ENCODE measurements around the gene FAM50B. TPM values are rescaled to one million over a fixed set of nuclear protein-coding genes. Genes with fewer than 3 reads are reported as not detected.

FAM50B gene
- total and polyA plus RNA-seq, 2 of the 13 experiments (the other 11 are each of a cell fraction or from before 2014, with no cell fraction given): 0.05 TPM; not detected in 1

DNA sequence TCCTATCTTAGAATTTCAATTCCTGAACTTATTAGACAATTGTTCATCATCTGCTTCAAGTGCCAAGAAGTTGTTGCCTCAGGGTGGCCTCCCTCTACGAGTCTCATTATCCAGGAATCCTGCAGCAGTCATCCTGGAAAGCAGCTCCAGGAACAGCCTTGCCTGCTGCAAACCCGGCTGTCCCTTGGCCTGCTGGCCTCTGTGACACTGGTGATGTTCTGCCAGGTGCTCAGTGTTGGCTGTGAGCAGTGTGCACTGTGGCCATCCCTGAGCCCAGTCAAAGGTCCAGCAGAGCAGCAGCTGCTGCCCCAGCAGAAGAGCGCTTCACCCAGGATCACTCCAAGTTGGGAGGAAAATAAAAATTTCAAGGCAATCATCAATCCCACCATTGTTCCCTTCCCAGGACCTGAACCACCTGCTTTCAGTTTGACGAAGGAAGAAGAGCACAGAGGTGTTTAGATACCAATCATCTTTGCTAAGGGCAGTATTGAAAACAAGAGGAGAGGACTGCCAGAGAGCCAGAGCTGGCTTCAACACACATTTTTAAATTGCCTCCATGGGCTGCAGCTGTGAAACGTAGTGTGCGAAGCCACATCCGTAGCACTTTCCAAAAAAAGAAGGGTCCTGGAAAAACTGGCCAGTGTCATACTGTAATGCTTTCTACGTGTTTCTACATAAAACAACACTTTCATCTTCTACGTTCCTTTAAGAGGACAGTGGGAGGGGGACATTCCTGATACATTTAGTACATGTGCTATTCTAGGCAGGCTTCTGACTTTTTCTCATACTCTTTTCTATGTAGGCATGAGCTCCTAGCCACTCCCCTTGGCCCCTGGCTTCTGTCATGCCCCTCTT is 7.2 kb upstream of the FAM50B start:
- no peaks in the 10 kb centered on the region for H3K27me3 ChIP-seq (ENCODE audit: control insufficient read depth in 1 of 2, insufficient read depth in 2 of 2, low read length in 2 of 2)
- in situ Hi-C loops (cut with HindIII; ENCODE audit: extremely low pct_ligation_motif_present, low pct_unique_long_range_greater_than_20kb) (no loop called here), intact Hi-C loops (cut with micrococcal nuclease; ENCODE audit: unreplicated experiment) (loop anchor here (2.0 kb wide), 3 partner anchors 35 to 91 kb away; no protein-coding TSS in a partner anchor)
- H3K4me2 ChIP-seq (ENCODE audit: low read depth, low read length): peak overlapping the region; percentile 88
- peaks cover 61% of the 10 kb centered on the region for H3K4me1 ChIP-seq (ENCODE audit: insufficient read depth, low read length)
- H3K4me3 ChIP-seq (replicated peaks in 1 of 3; ENCODE audit: insufficient read depth in 1 of 3, low read depth in 2 of 3, low read length in 3 of 3): no peak overlapping the region; a peak in 1 of 6 replicates
- peak overlapping the region; percentile 80; the same call in 1 of the 2 replicates for H3K9ac ChIP-seq (ENCODE audit: insufficient read depth, low read depth, low read length)
- H3K79me2 ChIP-seq (ENCODE audit: insufficient read depth, low read length): no peaks in the 10 kb centered on the region
- BruUV-seq (replicated peaks): no TSS peak
- ATAC-seq: peak; percentile 55
- POLR2A ChIA-PET: interaction anchor here (0.9 to 3.5 kb wide), 21 partner anchors 16 to 462 kb away, joined by 3 to 49 read pairs (median 11); partner anchors contain the start of gene PXDC1
- CTCF ChIA-PET (ENCODE audit: low intra/inter-chr PET ratio, low total read pairs): no interaction called here
- H4K20me1 ChIP-seq (ENCODE audit: insufficient read depth, low read length): no peaks in the 10 kb centered on the region
- H3K9me3 ChIP-seq (ENCODE audit: low read length): no peaks in the 10 kb centered on the region
- no peaks in the 10 kb centered on the region for H3K36me3 ChIP-seq (replicated peaks in 1 of 2; ENCODE audit: control insufficient read depth in 1 of 2, insufficient read depth in 2 of 2, low read length in 2 of 2)
- WGBS (ENCODE audit: low lambda C conversion rate): 72% methylated on average over 9 of the region's 9 CpGs
- H3K27ac ChIP-seq (ENCODE audit: extremely low read length, insufficient read depth, low read length): peak overlapping the region; percentile 97
- no peak for FAIRE-seq
- DNase-seq (ENCODE audit: low spot score): peak; percentile 30
- no peak overlapping the region for H2AFZ ChIP-seq (ENCODE audit: low read length)
- no peak for TF ChIP-seq MIXL1 (CRISPR knock-in tag; IDR thresholded peaks at IDR 0.05)
- no peak for TF ChIP-seq KDM2A (CRISPR knock-in tag; IDR thresholded peaks at IDR 0.05; ENCODE audit: borderline replicate concordance, low read depth)
- TF ChIP-seq GTF2F1 (IDR thresholded peaks at IDR 0.05; ENCODE audit: low read length): no peak
- TF ChIP-seq, protein P1, sequence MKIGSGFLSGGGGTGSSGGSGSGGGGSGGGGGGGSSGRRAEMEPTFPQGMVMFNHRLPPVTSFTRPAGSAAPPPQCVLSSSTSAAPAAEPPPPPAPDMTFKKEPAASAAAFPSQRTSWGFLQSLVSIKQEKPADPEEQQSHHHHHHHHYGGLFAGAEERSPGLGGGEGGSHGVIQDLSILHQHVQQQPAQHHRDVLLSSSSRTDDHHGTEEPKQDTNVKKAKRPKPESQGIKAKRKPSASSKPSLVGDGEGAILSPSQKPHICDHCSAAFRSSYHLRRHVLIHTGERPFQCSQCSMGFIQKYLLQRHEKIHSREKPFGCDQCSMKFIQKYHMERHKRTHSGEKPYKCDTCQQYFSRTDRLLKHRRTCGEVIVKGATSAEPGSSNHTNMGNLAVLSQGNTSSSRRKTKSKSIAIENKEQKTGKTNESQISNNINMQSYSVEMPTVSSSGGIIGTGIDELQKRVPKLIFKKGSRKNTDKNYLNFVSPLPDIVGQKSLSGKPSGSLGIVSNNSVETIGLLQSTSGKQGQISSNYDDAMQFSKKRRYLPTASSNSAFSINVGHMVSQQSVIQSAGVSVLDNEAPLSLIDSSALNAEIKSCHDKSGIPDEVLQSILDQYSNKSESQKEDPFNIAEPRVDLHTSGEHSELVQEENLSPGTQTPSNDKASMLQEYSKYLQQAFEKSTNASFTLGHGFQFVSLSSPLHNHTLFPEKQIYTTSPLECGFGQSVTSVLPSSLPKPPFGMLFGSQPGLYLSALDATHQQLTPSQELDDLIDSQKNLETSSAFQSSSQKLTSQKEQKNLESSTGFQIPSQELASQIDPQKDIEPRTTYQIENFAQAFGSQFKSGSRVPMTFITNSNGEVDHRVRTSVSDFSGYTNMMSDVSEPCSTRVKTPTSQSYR (CRISPR knock-in tag; IDR thresholded peaks at IDR 0.05; ENCODE audit: borderline replicate concordance): no peak
- TF ChIP-seq CCAR2 (optimal IDR thresholded peaks at IDR 0.05; ENCODE audit: low read depth, low read length): no peak
- no peak for TF ChIP-seq KLF13 (CRISPR knock-in tag; IDR thresholded peaks at IDR 0.05)
- TF ChIP-seq, protein P2, sequence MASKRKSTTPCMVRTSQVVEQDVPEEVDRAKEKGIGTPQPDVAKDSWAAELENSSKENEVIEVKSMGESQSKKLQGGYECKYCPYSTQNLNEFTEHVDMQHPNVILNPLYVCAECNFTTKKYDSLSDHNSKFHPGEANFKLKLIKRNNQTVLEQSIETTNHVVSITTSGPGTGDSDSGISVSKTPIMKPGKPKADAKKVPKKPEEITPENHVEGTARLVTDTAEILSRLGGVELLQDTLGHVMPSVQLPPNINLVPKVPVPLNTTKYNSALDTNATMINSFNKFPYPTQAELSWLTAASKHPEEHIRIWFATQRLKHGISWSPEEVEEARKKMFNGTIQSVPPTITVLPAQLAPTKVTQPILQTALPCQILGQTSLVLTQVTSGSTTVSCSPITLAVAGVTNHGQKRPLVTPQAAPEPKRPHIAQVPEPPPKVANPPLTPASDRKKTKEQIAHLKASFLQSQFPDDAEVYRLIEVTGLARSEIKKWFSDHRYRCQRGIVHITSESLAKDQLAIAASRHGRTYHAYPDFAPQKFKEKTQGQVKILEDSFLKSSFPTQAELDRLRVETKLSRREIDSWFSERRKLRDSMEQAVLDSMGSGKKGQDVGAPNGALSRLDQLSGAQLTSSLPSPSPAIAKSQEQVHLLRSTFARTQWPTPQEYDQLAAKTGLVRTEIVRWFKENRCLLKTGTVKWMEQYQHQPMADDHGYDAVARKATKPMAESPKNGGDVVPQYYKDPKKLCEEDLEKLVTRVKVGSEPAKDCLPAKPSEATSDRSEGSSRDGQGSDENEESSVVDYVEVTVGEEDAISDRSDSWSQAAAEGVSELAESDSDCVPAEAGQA (IDR thresholded peaks at IDR 0.05; ENCODE audit: low read depth): 0 out of 2 replicates have a peak, but pooled peaks have one; percentile 3
- TF ChIP-seq, protein P2 (CRISPR knock-in tag; IDR thresholded peaks at IDR 0.05; ENCODE audit: borderline replicate concordance): no peak
- TF ChIP-seq, protein P3, sequence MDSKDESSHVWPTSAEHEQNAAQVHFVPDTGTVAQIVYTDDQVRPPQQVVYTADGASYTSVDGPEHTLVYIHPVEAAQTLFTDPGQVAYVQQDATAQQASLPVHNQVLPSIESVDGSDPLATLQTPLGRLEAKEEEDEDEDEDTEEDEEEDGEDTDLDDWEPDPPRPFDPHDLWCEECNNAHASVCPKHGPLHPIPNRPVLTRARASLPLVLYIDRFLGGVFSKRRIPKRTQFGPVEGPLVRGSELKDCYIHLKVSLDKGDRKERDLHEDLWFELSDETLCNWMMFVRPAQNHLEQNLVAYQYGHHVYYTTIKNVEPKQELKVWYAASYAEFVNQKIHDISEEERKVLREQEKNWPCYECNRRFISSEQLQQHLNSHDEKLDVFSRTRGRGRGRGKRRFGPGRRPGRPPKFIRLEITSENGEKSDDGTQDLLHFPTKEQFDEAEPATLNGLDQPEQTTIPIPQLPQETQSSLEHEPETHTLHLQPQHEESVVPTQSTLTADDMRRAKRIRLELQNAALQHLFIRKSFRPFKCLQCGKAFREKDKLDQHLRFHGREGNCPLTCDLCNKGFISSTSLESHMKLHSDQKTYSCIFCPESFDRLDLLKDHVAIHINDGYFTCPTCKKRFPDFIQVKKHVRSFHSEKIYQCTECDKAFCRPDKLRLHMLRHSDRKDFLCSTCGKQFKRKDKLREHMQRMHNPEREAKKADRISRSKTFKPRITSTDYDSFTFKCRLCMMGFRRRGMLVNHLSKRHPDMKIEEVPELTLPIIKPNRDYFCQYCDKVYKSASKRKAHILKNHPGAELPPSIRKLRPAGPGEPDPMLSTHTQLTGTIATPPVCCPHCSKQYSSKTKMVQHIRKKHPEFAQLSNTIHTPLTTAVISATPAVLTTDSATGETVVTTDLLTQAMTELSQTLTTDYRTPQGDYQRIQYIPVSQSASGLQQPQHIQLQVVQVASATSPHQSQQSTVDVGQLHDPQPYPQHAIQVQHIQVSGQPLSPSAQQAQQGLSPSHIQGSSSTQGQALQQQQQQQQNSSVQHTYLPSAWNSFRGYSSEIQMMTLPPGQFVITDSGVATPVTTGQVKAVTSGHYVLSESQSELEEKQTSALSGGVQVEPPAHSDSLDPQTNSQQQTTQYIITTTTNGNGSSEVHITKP (CRISPR knock-in tag; IDR thresholded peaks at IDR 0.05; ENCODE audit: low read depth): no peak; the same call in 1 of the 2 replicates

Data from HepG2 (cell line).